Measurements from ENCODE around the gene EPG5. TPM values are rescaled to one million over a fixed set of nuclear protein-coding genes. Genes with fewer than 3 reads are reported as not detected.

The EPG5 gene
- total RNA-seq, 1 donor from 2014 or later: 23.3 TPM

DNA sequence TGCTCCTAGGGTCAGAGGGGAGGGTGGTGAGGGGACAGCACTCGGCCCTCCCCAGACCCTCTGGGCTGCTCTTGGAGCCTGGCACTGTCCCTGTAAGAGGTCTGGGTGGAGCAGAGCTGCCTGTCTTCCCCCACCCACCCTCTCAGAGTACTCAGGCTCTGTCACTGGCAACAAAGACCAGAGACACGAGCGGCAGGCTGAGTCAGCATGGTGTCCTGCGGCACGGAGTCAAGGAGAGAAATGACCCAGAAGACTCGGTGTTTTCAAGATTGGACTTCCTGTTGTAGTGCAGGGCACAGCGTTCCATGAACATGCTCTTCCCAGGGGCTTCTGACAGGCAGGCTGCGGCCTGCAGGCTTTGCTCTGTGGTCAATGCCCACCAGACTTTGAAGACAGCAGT, 121.7 kb downstream of the EPG5 start:
- DNase-seq (ENCODE audit: low spot score): no peak
- Mint-ChIP-seq H3K27me3 (ENCODE audit: low read depth) (no peaks in the 10 kb centered on the region), H3K4me1 (ENCODE audit: low read depth) (peaks cover 4% of the 10 kb centered on the region), H3K36me3 (ENCODE audit: low read depth) (peaks cover 13% of the 10 kb centered on the region), H3K27ac (ENCODE audit: unreplicated experiment) (no peak overlapping the region), H3K4me3 (ENCODE audit: unreplicated experiment) (no peak overlapping the region), H3K9me3 (ENCODE audit: low read depth) (no peaks in the 10 kb centered on the region)
- TF ChIP-seq, protein P1, sequence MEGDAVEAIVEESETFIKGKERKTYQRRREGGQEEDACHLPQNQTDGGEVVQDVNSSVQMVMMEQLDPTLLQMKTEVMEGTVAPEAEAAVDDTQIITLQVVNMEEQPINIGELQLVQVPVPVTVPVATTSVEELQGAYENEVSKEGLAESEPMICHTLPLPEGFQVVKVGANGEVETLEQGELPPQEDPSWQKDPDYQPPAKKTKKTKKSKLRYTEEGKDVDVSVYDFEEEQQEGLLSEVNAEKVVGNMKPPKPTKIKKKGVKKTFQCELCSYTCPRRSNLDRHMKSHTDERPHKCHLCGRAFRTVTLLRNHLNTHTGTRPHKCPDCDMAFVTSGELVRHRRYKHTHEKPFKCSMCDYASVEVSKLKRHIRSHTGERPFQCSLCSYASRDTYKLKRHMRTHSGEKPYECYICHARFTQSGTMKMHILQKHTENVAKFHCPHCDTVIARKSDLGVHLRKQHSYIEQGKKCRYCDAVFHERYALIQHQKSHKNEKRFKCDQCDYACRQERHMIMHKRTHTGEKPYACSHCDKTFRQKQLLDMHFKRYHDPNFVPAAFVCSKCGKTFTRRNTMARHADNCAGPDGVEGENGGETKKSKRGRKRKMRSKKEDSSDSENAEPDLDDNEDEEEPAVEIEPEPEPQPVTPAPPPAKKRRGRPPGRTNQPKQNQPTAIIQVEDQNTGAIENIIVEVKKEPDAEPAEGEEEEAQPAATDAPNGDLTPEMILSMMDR (IDR thresholded peaks at IDR 0.05): no peak

DNA sequence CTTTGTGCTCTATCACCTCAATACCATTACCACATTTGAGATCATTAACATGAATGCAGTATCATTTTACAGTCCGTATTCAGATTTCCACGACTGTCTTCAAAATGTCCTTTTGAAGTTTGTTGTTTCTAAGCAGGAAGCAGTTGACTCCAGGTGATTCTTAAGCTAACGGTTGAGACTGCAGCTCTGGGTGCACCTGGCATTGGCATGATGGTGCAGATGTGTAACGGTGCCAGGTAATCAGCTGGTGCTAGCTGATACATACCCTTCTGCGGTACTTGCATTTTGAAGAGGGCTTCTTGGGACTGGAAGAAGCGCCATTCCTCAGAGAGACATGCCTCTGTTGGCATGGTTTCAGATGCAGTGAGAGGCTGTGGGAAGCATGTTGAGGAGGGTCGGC, 122.2 kb downstream of the EPG5 start:
- Mint-ChIP-seq H3K36me3 (ENCODE audit: low read depth) (peaks cover 10% of the 10 kb centered on the region), H3K27me3 (ENCODE audit: low read depth) (no peaks in the 10 kb centered on the region), H3K27ac (ENCODE audit: unreplicated experiment) (no peak overlapping the region), H3K9me3 (ENCODE audit: low read depth) (no peaks in the 10 kb centered on the region), H3K4me1 (ENCODE audit: low read depth) (peaks cover 7% of the 10 kb centered on the region), H3K4me3 (ENCODE audit: unreplicated experiment) (no peak overlapping the region)
- no peak for DNase-seq (ENCODE audit: low spot score)
- TF ChIP-seq, protein P1 (IDR thresholded peaks at IDR 0.05): no peak

DNA sequence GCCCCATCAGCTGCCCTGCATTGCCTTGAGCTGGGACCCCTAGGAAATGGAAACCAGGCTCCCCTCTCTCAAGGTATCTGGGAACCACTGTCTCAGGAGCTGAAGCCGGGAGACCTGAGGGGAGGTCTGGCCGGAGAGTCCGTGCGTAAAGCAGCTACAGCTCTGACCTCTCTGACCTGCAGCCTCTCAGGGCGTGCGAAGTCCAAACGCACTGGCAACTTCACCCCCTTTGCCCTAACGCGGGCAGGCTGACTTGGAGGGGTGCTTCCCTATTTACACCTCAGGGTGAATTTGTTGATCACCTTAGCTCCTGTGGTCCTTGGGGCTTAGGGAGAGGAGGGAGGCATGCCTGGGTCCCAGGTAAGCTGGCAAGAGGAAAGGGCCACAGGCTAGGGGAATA, 124.1 kb downstream of the EPG5 start:
- no peak overlapping the region for H3K4me3 Mint-ChIP-seq (ENCODE audit: unreplicated experiment)
- H3K9me3 Mint-ChIP-seq (ENCODE audit: low read depth): no peaks in the 10 kb centered on the region
- peaks cover 7% of the 10 kb centered on the region for H3K4me1 Mint-ChIP-seq (ENCODE audit: low read depth)
- DNase-seq (ENCODE audit: low spot score): no peak
- no peaks in the 10 kb centered on the region for H3K27me3 Mint-ChIP-seq (ENCODE audit: low read depth)
- H3K27ac Mint-ChIP-seq (ENCODE audit: unreplicated experiment): no peak overlapping the region
- TF ChIP-seq, protein P1 (IDR thresholded peaks at IDR 0.05): no peak
- peaks cover 2% of the 10 kb centered on the region for H3K36me3 Mint-ChIP-seq (ENCODE audit: low read depth)

DNA sequence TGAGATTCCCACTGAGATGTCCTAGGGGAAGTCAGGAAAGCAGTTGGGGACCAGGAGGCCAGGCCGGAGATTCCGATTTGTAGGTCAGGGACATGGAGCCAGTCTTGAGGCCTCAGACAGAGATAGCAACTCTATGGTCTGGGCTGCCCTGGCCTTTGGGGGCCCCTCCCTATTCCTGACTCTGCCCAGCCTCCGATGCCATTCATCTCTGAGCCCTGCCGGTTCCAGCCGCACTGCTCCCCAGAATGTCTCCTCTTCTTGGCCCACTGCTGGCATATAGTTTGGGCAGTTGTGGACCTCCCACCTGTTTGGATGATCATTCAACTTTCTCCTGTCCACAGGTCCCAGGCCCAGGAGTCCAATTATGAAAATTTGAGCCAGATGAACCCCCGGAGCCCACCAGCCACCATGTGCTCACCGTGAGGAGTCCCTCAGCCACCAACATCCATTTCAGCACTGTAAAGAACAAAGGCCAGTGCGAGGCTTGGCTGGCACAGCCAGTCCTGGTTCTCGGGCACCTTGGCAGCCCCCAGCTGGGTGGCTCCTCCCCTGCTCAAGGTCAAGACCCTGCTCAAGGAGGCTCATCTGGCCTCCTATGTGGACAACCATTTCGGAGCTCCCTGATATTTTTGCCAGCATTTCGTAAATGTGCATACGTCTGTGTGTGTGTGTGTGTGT, 125.2 kb downstream of the EPG5 start:
- H3K36me3 Mint-ChIP-seq (ENCODE audit: low read depth): peaks cover 2% of the 10 kb centered on the region
- no peaks in the 10 kb centered on the region for H3K9me3 Mint-ChIP-seq (ENCODE audit: low read depth)
- no peak overlapping the region for H3K27ac Mint-ChIP-seq (ENCODE audit: unreplicated experiment)
- H3K27me3 Mint-ChIP-seq (ENCODE audit: low read depth): peaks cover 1% of the 10 kb centered on the region
- peaks cover 6% of the 10 kb centered on the region for H3K4me1 Mint-ChIP-seq (ENCODE audit: low read depth)
- DNase-seq (ENCODE audit: low spot score): no peak
- H3K4me3 Mint-ChIP-seq (ENCODE audit: unreplicated experiment): no peak overlapping the region
- TF ChIP-seq, protein P1 (IDR thresholded peaks at IDR 0.05): no peak

DNA sequence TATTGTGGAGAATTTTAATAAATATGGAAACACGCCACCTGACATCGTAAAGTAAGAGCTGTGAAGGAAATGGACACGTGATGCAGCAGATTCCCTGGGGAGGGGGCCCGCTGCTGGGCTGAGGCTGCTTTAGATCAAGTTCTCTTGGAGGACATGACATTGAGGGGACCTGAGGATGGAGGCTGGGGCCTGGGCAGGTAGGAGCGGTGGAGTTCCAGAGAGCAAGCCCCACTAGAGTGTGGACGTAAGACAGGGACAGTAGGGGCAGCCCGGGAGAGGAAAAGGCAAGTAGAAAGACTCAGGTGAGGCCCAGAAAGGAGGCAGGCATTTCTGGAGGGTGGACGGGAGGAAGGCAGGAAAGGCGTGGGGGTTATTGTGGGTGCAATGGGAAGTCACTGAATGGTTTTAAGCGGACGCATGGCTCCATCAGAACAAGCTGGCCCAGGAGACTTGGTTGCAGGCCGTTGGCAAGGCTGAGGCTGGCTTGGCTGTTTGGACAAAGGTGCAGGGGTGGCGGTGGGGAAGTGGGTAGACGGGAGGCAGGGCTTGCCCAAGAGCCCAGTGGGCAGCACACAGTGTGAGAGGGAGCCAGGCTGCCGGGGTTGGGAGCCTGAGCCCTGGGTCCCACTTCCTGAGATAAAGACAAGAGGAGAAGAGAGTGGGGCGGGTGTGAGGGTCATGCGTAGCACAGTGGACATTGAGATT, 125.9 kb downstream of the EPG5 start:
- H3K36me3 Mint-ChIP-seq (ENCODE audit: low read depth): peaks cover 2% of the 10 kb centered on the region
- H3K27me3 Mint-ChIP-seq (ENCODE audit: low read depth): peaks cover 5% of the 10 kb centered on the region
- no peak for DNase-seq (ENCODE audit: low spot score)
- H3K4me1 Mint-ChIP-seq (ENCODE audit: low read depth): peaks cover 9% of the 10 kb centered on the region
- no peak overlapping the region for H3K4me3 Mint-ChIP-seq (ENCODE audit: unreplicated experiment)
- no peaks in the 10 kb centered on the region for H3K9me3 Mint-ChIP-seq (ENCODE audit: low read depth)
- TF ChIP-seq, protein P1 (IDR thresholded peaks at IDR 0.05): no peak
- H3K27ac Mint-ChIP-seq (ENCODE audit: unreplicated experiment): no peak overlapping the region

Measured in chondrocyte (in vitro differentiated cells).